GM19438 (cell line): ENCODE data around the gene IQSEC3.

Experiments
- ATAC-seq: cut with Tn5 transposase; IDR thresholded peaks from one replicate; pipeline ENCODE4 v1.9.1; 2021; ENCODE audit warnings: low read depth; ENCODE audit not compliant: unreplicated experiment

IQSEC3 gene

DNA sequence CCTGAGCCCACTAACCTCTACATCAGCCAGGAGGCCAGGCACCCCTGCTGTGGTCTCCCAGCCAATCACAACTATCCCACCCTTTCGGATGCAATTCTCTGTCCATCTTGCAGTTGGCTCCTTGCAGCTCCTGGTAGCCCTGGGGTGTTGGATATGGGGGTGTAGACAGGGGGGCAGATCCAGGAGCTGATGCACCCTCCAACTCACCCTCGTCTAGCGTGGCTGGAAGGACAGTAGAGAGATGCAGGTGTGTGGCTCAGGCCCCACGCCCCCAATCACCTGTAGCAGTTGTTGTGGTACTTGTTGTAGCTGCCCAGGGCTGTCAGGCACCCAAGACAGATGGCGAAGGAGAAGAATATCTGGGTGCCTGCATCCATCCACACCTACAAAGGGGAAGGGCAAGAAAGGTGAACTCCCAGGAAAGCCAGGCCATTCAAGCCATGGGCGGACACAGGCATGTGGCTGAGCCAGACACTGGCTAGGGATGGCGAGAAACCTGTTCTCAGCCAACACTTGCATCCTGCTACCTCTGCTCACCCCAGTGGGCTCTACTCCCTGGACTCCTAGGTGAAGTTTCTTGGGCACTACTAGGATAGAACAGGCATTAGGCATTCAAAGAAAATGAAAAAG is 160.8 kb downstream of the IQSEC3 start:
- no peak for ATAC-seq
